HG03103 (cell line): Measurements from ENCODE around the gene IDS.

Experiments used
- ATAC-seq: cut with Tn5 transposase; IDR thresholded peaks from one replicate; pipeline ENCODE4 v1.9.1; 2021; ENCODE audit warnings: low read depth; ENCODE audit not compliant: unreplicated experiment

Gene IDS

DNA sequence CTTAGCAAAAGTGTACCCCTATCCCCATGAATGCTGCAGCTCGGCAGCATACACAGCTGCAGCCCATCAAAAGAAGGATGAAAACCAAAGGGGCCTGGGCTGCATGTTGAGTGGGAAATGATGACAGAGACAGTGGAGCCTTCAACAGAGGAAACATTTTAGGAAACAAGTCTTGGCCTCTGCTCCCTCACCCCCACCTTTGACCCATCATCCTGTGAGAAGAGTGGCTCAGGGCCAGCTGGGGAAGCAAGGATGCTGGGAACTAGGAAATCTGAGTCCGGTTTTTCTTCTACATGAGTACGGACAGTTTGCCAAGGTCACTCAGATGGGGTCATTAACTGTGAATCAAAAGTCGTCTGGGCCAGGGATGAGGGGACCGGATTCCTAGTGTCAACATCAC is 37.2 kb downstream of the IDS start:
- no peak for ATAC-seq

DNA sequence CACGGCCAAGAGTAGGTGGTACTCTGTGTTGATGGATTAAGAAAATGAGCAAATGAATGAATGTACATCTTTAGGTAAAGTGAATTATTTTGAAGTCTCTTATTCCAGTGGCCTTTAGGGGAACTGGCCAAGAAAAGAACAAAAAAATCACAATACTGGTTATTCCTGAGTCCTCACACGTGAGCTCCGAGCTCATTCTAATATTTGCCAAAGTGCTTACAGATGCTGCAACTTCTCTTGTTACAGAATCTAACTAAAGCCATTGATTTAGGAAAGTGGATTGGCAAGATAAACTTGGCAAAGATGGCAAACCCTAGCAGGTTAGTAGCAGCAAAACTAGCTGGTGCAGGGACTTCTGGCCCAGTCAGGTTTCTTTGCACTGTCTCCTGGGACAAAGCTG is 37.6 kb downstream of the IDS start:
- ATAC-seq: no peak

- ATAC-seq: no peak
These were observed 42.3 kb downstream of the IDS start for GRCh38 chrX:149462849-149463248.

GRCh38 chrX:149461746-149462145 is 43.4 kb downstream of the IDS start:
- no peak for ATAC-seq

DNA sequence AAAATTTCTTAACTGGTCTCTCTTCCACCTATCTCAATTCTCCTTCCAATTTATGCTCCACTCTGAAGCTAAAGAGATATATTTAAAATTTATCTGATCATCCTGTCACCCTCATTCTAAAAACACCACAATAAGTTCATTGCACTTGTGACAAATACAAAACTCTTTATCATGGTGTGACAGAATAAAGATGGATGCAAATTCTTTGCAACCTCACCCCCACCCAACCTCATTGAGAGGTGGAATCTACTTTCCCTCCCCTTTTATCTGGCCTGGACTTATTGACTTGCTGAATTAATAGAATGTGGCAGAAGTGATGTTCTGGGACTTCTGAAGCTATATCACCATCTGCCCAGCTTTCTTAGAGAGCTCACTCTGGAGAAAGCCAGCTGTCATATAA is 46.5 kb downstream of the IDS start:
- ATAC-seq: no peak

- no peak for ATAC-seq
These were observed 48.4 kb downstream of the IDS start for GRCh38 chrX:149456476-149457245.

GRCh38 chrX:149455934-149456333 is 49.2 kb downstream of the IDS start:
- no peak for ATAC-seq

DNA sequence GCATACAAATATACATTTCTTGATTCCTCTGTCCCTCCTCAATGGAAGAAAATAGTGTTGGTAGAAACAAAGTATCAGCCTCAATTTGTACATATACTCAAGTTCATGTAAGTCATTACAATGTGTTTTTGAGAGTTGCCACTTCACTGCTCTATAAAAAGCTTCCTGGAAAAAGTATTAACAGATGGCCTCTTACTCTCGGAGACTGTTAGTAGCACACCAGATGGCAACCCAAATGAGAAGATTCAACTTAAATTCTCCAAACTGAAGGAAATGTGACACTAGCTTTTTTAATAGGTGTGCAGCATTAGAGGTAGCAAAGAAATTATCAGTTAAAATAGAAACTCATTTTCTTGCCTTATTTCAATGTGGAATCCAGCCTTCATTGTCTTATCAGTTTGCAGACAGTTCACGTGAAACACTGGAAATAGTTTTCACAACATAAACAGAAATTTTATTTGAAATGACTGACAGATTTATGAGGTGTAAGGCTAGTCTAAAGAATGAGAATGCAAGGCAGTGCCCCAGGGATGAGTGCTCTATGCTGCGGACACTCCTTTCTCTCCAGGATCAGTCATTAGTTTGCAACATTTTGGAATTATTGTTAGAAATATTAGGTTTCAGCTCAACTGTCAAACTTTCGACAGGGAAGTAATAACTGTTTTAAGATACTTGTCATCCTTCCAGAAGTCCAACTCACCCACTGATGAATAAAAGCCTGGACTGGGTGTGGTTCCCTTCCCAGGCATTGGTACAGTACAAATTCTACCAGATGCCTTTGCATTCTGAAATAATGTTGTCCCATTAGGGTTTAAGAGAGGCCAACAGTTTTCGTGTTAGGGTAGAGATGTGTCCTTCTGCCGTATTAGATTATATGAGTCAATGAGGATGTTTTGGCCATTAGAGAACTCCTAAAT is 50.9 kb downstream of the IDS start:
- ATAC-seq: no peak

DNA sequence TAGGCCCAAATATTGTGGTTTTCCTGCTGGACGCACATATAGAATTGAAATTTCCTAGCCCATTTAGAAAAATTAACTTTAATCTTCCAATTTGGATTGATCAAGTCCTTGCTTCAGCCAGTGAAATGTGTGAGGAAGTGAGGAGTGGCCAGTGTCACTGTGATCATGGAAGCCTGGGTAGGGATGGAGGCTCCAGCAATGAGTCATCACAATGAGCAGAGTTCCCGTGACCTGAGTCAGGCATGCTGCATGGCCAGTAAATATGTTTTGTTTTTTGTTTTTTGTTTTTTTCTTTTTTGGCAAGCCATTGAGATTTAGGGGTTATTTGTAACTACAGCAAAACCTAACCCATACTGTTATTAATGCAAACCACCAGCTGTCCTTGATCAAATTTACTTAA is 52.1 kb downstream of the IDS start:
- no peak for ATAC-seq

GRCh38 chrX:149433451-149433850 is 71.7 kb downstream of the IDS start:
- no peak for ATAC-seq

- no peak for ATAC-seq
These were observed 72.1 kb downstream of the IDS start for GRCh38 chrX:149433051-149433450.
